ENCODE data around the gene NT5C3B.
A peak's percentile ranks its signal among the peaks of the same experiment; 100 is the strongest.
"Not testable (repeated sequence)": the region's sequence is repeated elsewhere in the genome, so short reads cannot be mapped to it uniquely, and the experiment has no call there.

NT5C3B gene

GRCh38 chr17:41837761-41838538 is 1.9 kb upstream of the NT5C3B start, which contains the start of gene KLHL10:
Gene KLHL10, plus strand, starts transcription at chr17:41837825. Its CDS starts 108 bp downstream, at chr17:41837933.
- peak within 1 kb of the TSS; percentile 94 for H2AFZ ChIP-seq (ENCODE audit: low read depth, low read length, severe bottlenecking)
- no peak within 1 kb of the TSS for H3K27ac ChIP-seq (ENCODE audit: low read depth, low read length)
- H3K4me3 ChIP-seq (ENCODE audit: insufficient read depth, low read length, poor library complexity, severe bottlenecking), result no peak within 1 kb of the TSS
- H3K9me2 ChIP-seq (replicated peaks; ENCODE audit: insufficient read depth, low read length), result no peaks in the 10 kb centered on the region
- peak within 1 kb of the TSS; percentile 65 for H3K4me2 ChIP-seq (ENCODE audit: low read depth, low read length, poor library complexity, severe bottlenecking)
- H3K9me3 ChIP-seq (ENCODE audit: insufficient read depth, low read length), result no peaks in the 10 kb centered on the region
- TF ChIP-seq CTCF (IDR thresholded peaks at IDR 0.05; ENCODE audit: insufficient read depth, low read length, poor library complexity, severe bottlenecking), result no peak
- H3K79me2 ChIP-seq (ENCODE audit: insufficient read depth, low read length), result peaks cover 5% of the 10 kb centered on the region; the same call in 1 of the 2 replicates
- peak within 1 kb of the TSS; percentile 83; the same call in 1 of the 2 replicates for H3K9ac ChIP-seq (ENCODE audit: low read length)
- H3K36me3 ChIP-seq (ENCODE audit: low read length), result no peaks in the 10 kb centered on the region
- no peaks in the 10 kb centered on the region for H3K27me3 ChIP-seq (ENCODE audit: low read length)
- no peaks in the 10 kb centered on the region for H3F3A ChIP-seq (ENCODE audit: insufficient read depth)
- no peaks in the 10 kb centered on the region for H4K20me1 ChIP-seq (ENCODE audit: low read depth, low read length)

- Histone ChIP-seq H3K4me2 (ENCODE audit: low read depth, low read length, poor library complexity, severe bottlenecking) (peak overlapping the region; percentile 65), H3K9me3 (ENCODE audit: insufficient read depth, low read length) (no peaks in the 10 kb centered on the region), H4K20me1 (ENCODE audit: low read depth, low read length) (no peaks in the 10 kb centered on the region), H3K27ac (ENCODE audit: low read depth, low read length) (no peak overlapping the region), H3K9ac (ENCODE audit: low read length) (peak overlapping the region; percentile 83), H3F3A (ENCODE audit: insufficient read depth) (no peaks in the 10 kb centered on the region), H3K36me3 (ENCODE audit: low read length) (no peaks in the 10 kb centered on the region), H2AFZ (ENCODE audit: low read depth, low read length, severe bottlenecking) (peak overlapping the region; percentile 94), H3K9me2 (replicated peaks; ENCODE audit: insufficient read depth, low read length) (no peaks in the 10 kb centered on the region), H3K79me2 (ENCODE audit: insufficient read depth, low read length) (peaks cover 5% of the 10 kb centered on the region; the same call in 1 of the 2 replicates), H3K27me3 (ENCODE audit: low read length) (no peaks in the 10 kb centered on the region), H3K4me3 (ENCODE audit: insufficient read depth, low read length, poor library complexity, severe bottlenecking) (peak overlapping the region; percentile 64)
- TF ChIP-seq EZH2phosphoT487 (conservative IDR thresholded peaks at IDR 0.05; ENCODE audit: low read length), result no peak
- TF ChIP-seq CTCF (IDR thresholded peaks at IDR 0.05; ENCODE audit: insufficient read depth, low read length, poor library complexity, severe bottlenecking), result no peak
Measured at GRCh38 chr17:41836550-41837196, 641 bp upstream of the NT5C3B start.

DNA sequence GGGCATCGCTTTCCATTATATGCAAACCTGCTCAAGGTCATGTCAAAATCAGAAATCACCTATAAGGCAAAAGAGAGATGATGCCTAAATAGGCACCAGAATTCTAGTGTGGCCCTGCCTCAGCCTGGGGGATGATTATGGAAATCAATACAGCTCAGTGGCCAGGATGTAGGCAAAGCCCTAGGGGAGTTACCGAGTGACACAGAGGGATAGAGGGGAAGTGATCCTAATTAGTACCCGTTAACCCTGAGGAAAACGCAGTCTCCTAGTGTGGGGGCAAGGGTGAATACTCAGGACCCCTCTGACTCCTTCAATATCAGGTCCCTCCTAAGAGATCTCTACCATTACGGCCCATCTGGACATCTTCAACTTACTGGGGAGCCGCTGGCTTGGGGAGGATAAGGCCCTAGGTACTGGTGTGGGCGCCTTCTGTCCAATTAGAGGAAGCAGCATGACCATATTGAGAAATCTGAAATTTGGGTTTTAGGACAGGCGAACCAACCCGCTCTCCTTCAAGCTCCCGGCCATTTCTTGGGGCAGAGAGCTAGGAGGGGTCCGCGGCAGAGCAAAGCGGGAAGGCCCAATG is 725 bp downstream of the NT5C3B start:
- peaks cover 5% of the 10 kb centered on the region; the same call in 1 of the 2 replicates for H3K79me2 ChIP-seq (ENCODE audit: insufficient read depth, low read length)
- no peak for TF ChIP-seq EZH2phosphoT487 (conservative IDR thresholded peaks at IDR 0.05; ENCODE audit: low read length)
- no peak for TF ChIP-seq CTCF (IDR thresholded peaks at IDR 0.05; ENCODE audit: insufficient read depth, low read length, poor library complexity, severe bottlenecking)
- peak overlapping the region; percentile 65 for H3K4me2 ChIP-seq (ENCODE audit: low read depth, low read length, poor library complexity, severe bottlenecking)
- H3K9me3 ChIP-seq (ENCODE audit: insufficient read depth, low read length), result no peaks in the 10 kb centered on the region
- no peaks in the 10 kb centered on the region for H3K36me3 ChIP-seq (ENCODE audit: low read length)
- no peaks in the 10 kb centered on the region for H3K27me3 ChIP-seq (ENCODE audit: low read length)
- H3K9me2 ChIP-seq (replicated peaks; ENCODE audit: insufficient read depth, low read length), result no peaks in the 10 kb centered on the region
- no peaks in the 10 kb centered on the region for H4K20me1 ChIP-seq (ENCODE audit: low read depth, low read length)
- H3K27ac ChIP-seq (ENCODE audit: low read depth, low read length), result no peak overlapping the region
- peak overlapping the region; percentile 83 for H3K9ac ChIP-seq (ENCODE audit: low read length)
- H2AFZ ChIP-seq (ENCODE audit: low read depth, low read length, severe bottlenecking), result peak overlapping the region; percentile 97
- H3K4me3 ChIP-seq (ENCODE audit: insufficient read depth, low read length, poor library complexity, severe bottlenecking), result peak overlapping the region; percentile 64
- H3F3A ChIP-seq (ENCODE audit: insufficient read depth), result no peaks in the 10 kb centered on the region

- H3K27ac ChIP-seq (ENCODE audit: low read depth, low read length); H2AFZ ChIP-seq (ENCODE audit: low read depth, low read length, severe bottlenecking); H3F3A ChIP-seq (ENCODE audit: insufficient read depth); H3K27me3 ChIP-seq (ENCODE audit: low read length); H3K36me3 ChIP-seq (ENCODE audit: low read length); H3K9me3 ChIP-seq (ENCODE audit: insufficient read depth, low read length); H3K9me2 ChIP-seq (replicated peaks; ENCODE audit: insufficient read depth, low read length); H4K20me1 ChIP-seq (ENCODE audit: low read depth, low read length); H3K79me2 ChIP-seq (ENCODE audit: insufficient read depth, low read length); H3K9ac ChIP-seq (ENCODE audit: low read length); H3K4me2 ChIP-seq (ENCODE audit: low read depth, low read length, poor library complexity, severe bottlenecking); H3K4me3 ChIP-seq (ENCODE audit: insufficient read depth, low read length, poor library complexity, severe bottlenecking): not testable (repeated sequence)
Measured at GRCh38 chr17:41829961-41830360, 6.1 kb downstream of the NT5C3B start.
